ENCODE measurements around the gene BLOC1S3.

BLOC1S3 gene

GRCh38 chr19:45146251-45146650 is 32.3 kb upstream of the BLOC1S3 start:
- no peak for DNase-seq (ENCODE audit: low read depth in 2 of 2)

- DNase-seq (ENCODE audit: low read depth in 2 of 2), result no peak
Observed at GRCh38 chr19:45146741-45147205, 31.8 kb upstream of the BLOC1S3 start.

- DNase-seq (ENCODE audit: low read depth in 2 of 2), result no peak
Observed at GRCh38 chr19:45147835-45148676, 30.5 kb upstream of the BLOC1S3 start.

- DNase-seq (ENCODE audit: low read depth in 2 of 2), result no peak
Observed at GRCh38 chr19:45149129-45149528, 29.5 kb upstream of the BLOC1S3 start.

- no peak for DNase-seq (ENCODE audit: low read depth in 2 of 2)
Observed at GRCh38 chr19:45150180-45150579, 28.4 kb upstream of the BLOC1S3 start.

- no peak for DNase-seq (ENCODE audit: low read depth in 2 of 2)
Observed at GRCh38 chr19:45150751-45151281, 27.8 kb upstream of the BLOC1S3 start.

GRCh38 chr19:45151320-45151719 is 27.3 kb upstream of the BLOC1S3 start:
- DNase-seq (ENCODE audit: low read depth in 2 of 2), result no peak

- no peak for DNase-seq (ENCODE audit: low read depth in 2 of 2)
Observed at GRCh38 chr19:45151821-45152503, 26.6 kb upstream of the BLOC1S3 start.

- peak in 1 of 2 donors; percentile 15 for DNase-seq (ENCODE audit: low read depth in 2 of 2)
Observed at GRCh38 chr19:45152504-45153338, 25.9 kb upstream of the BLOC1S3 start.

GRCh38 chr19:45153339-45154063 is 25.1 kb upstream of the BLOC1S3 start:
- DNase-seq (ENCODE audit: low read depth in 2 of 2), result no peak

GRCh38 chr19:45154064-45154827 is 24.3 kb upstream of the BLOC1S3 start:
- DNase-seq (ENCODE audit: low read depth in 2 of 2), result no peak

- DNase-seq (ENCODE audit: low read depth in 2 of 2), result no peak
Observed at GRCh38 chr19:45156011-45156630, 22.5 kb upstream of the BLOC1S3 start.

GRCh38 chr19:45156751-45157150 is 21.8 kb upstream of the BLOC1S3 start:
- DNase-seq (ENCODE audit: low read depth in 2 of 2), result no peak

GRCh38 chr19:45158503-45159209 is 19.9 kb upstream of the BLOC1S3 start:
- no peak for DNase-seq (ENCODE audit: low read depth in 2 of 2)

- DNase-seq (ENCODE audit: low read depth in 2 of 2), result no peak
Observed at GRCh38 chr19:45159210-45159970, 19.2 kb upstream of the BLOC1S3 start.

GRCh38 chr19:45159971-45160324 is 18.6 kb upstream of the BLOC1S3 start:
- no peak for DNase-seq (ENCODE audit: low read depth in 2 of 2)

GRCh38 chr19:45160870-45161737 is 17.5 kb upstream of the BLOC1S3 start, which contains the start of gene NKPD1:
NKPD1 (minus strand) TSS chr19:45160982; CDS start chr19:45160150, 832 bp downstream.
- no peak for DNase-seq (ENCODE audit: low read depth in 2 of 2)
